ENCODE results near the gene ZC3H18. TPM values are rescaled to one million over a fixed set of nuclear protein-coding genes. Genes with fewer than 3 reads are reported as not detected.

Gene ZC3H18
- total and polyA plus RNA-seq, 10 of the 15 experiments (the other 5 are each of a cell fraction or from before 2014, with no cell fraction given) = 1.0 to 58.3 (median 22.4) TPM

- CTCF ChIA-PET = no interaction called here
- Histone ChIP-seq H3K4me1 (ENCODE audit: control insufficient read depth, insufficient read depth, low read length) (no peaks in the 10 kb centered on the region), H3K9ac (ENCODE audit: control insufficient read depth, insufficient read depth, low read length) (no peak overlapping the region), H3K9me3 (replicated peaks; ENCODE audit: control insufficient read depth, insufficient read depth, low read length) (no peaks in the 10 kb centered on the region), H3K4me3 (no peak overlapping the region), H2AFZ (ENCODE audit: control insufficient read depth, low read depth, low read length) (no peak overlapping the region), H3K79me2 (ENCODE audit: control insufficient read depth, insufficient read depth, low read length) (no peaks in the 10 kb centered on the region), H3K27ac (ENCODE audit: control insufficient read depth, insufficient read depth) (no peak overlapping the region), H3K27me3 (replicated peaks in 1 of 2; ENCODE audit: control insufficient read depth in 2 of 2, insufficient read depth in 2 of 2, low read length in 1 of 2) (no peaks in the 10 kb centered on the region), H4K20me1 (ENCODE audit: control insufficient read depth, insufficient read depth) (no peaks in the 10 kb centered on the region), H3K36me3 (ENCODE audit: control insufficient read depth in 2 of 2, insufficient read depth in 2 of 2, low read length in 1 of 2) (no peaks in the 10 kb centered on the region), H3K4me2 (ENCODE audit: control insufficient read depth, insufficient read depth) (no peak overlapping the region)
- SMC1A ChIA-PET (ENCODE audit: uncharacterized antibody, unreplicated experiment) = no interaction called here
- in situ Hi-C loops (cut with MboI) (no loop called here), intact Hi-C loops (cut with micrococcal nuclease; ENCODE audit: unreplicated experiment) (no loop called here)
- RAD21 ChIA-PET (ENCODE audit: unreplicated experiment) = interaction anchor here (0.8 kb wide), 1 partner anchor 34 kb away, joined by 3 read pairs; no protein-coding TSS in a partner anchor
- FAIRE-seq (no peak), ATAC-seq (no peak), DNase-seq (ENCODE audit: low read depth, low spot score) (no peak)
- POLR2A ChIA-PET = interaction anchor here (0.5 to 0.6 kb wide), 2 partner anchors 65 to 85 kb away, joined by 3 read pairs; no protein-coding TSS in a partner anchor
- 31% methylated on average over 28 of the region's 29 CpGs for WGBS (ENCODE audit: insufficient coverage, insufficient replicate concordance, low lambda C conversion rate, missing lambda C conversion rate)
- no peak for TF ChIP-seq MTA3 (IDR thresholded peaks at IDR 0.05; ENCODE audit: borderline replicate concordance, low read length)
- TF ChIP-seq BRCA1 (IDR thresholded peaks at IDR 0.05; ENCODE audit: low read depth, low read length) = no peak
- no peak for TF ChIP-seq CBFB (IDR thresholded peaks at IDR 0.05; ENCODE audit: low read depth)
- no peak for TF ChIP-seq PAX8 (IDR thresholded peaks at IDR 0.05)
- TF ChIP-seq ZNF207 (IDR thresholded peaks at IDR 0.05; ENCODE audit: borderline replicate concordance) = no peak
- no peak for TF ChIP-seq CEBPB (IDR thresholded peaks at IDR 0.05; ENCODE audit: borderline replicate concordance in 1 of 2, low read depth in 2 of 2, low read length in 2 of 2)
- no peak for TF ChIP-seq NFYB (IDR thresholded peaks at IDR 0.05; ENCODE audit: insufficient read depth, low read depth, low read length)
- no peak for TF ChIP-seq SPI1 (IDR thresholded peaks at IDR 0.05; ENCODE audit: borderline replicate concordance, insufficient read depth, low read depth, low read length)
- no peak for TF ChIP-seq ZZZ3 (IDR thresholded peaks at IDR 0.05; ENCODE audit: control insufficient read depth, insufficient read length, low read depth)
- no peak for TF ChIP-seq STAT1 (conservative IDR thresholded peaks at IDR 0.05)
- TF ChIP-seq STAT3 (IDR thresholded peaks at IDR 0.05; ENCODE audit: low read depth, low read length) = no peak
- TF ChIP-seq ZBTB11 (CRISPR knock-in tag; IDR thresholded peaks at IDR 0.05) = no peak
- no peak for TF ChIP-seq ETV6 (conservative IDR thresholded peaks at IDR 0.05 in 1 of 2, IDR thresholded peaks at IDR 0.05 in 1 of 2; ENCODE audit: borderline replicate concordance in 1 of 2, low read depth in 1 of 2)
- TF ChIP-seq SUZ12 (IDR thresholded peaks at IDR 0.05; ENCODE audit: unreplicated experiment) = no peak
- TF ChIP-seq ZNF622 (IDR thresholded peaks at IDR 0.05) = no peak
- no peak for TF ChIP-seq SREBF2 (IDR thresholded peaks at IDR 0.05; ENCODE audit: low read length)
- TF ChIP-seq FOXM1 (IDR thresholded peaks at IDR 0.05; ENCODE audit: low read depth, low read length) = no peak
- no peak for TF ChIP-seq HDAC2 (IDR thresholded peaks at IDR 0.05)
- TF ChIP-seq PAX5 (IDR thresholded peaks at IDR 0.05; ENCODE audit: borderline replicate concordance, low read depth, low read length) = no peak
- TF ChIP-seq POLR2AphosphoS5 (IDR thresholded peaks at IDR 0.05; ENCODE audit: low read length) = no peak
- BruUV-seq (replicated peaks) = no TSS peak
Observed at GRCh38 chr16:88526008-88526905, 43.9 kb upstream of the ZC3H18 start.

Data from GM12878 (cell line).